GM12892 (cell line): Measurements from ENCODE around the gene MAP1LC3B.

ENCODE experiments used
- POLR2A ChIP-seq: IDR thresholded peaks from 2 replicates; pipeline ENCODE4 v1.6.1; 2011; ENCODE audit warnings: low read depth, low read length, control low read depth
- TAF1 ChIP-seq: IDR thresholded peaks from 2 replicates; pipeline ENCODE4 v1.6.1; 2011; ENCODE audit warnings: low read depth, mild to moderate bottlenecking, control low read depth, low read length, borderline replicate concordance

- no peak for TF ChIP-seq TAF1
- no peak for TF ChIP-seq POLR2A
These were observed 31.3 kb downstream of the MAP1LC3B start for GRCh38 chr16:87423429-87423828.
